ENCODE measurements around the gene NOD1. TPM values are rescaled to one million over a fixed set of nuclear protein-coding genes. Genes with fewer than 3 reads are reported as not detected.
A peak's percentile ranks its signal among the peaks of the same experiment; 100 is the strongest.

The NOD1 gene
- total and polyA plus RNA-seq, 8 donors = 2.3 to 18.3 (median 5.5) TPM

DNA sequence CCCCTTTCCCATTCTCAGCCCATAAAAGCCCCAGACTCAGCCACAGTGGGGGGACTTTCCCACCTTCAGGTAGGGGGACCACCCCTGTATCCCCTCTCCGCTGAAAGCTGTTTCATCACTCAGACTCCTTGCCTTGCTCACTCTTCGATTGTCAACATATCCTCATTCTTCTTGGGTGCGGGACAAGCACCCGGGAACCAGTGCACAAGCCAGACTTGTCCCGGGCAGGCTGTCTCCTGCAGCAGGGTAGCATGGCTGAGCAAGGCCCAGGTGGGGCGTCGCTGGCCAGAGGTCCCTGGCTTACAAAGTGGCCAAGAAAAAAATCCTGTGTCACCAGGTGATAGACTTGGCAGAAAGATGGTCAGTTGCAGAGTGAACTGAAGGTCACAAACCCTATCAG lies 64.7 kb downstream of the NOD1 start:
- Histone ChIP-seq H3K36me3 (no peaks in the 10 kb centered on the region), H3K4me3 (no peak overlapping the region), H3K9me3 (peaks cover 0 to 6% (median 0%) of the 10 kb centered on the region in 4 donors), H3K4me1 (peaks cover 0 to 9% (median 3%) of the 10 kb centered on the region in 4 donors), H3K27ac (no peak overlapping the region), H3K27me3 (no peaks in the 10 kb centered on the region)
- TF ChIP-seq, protein P1, sequence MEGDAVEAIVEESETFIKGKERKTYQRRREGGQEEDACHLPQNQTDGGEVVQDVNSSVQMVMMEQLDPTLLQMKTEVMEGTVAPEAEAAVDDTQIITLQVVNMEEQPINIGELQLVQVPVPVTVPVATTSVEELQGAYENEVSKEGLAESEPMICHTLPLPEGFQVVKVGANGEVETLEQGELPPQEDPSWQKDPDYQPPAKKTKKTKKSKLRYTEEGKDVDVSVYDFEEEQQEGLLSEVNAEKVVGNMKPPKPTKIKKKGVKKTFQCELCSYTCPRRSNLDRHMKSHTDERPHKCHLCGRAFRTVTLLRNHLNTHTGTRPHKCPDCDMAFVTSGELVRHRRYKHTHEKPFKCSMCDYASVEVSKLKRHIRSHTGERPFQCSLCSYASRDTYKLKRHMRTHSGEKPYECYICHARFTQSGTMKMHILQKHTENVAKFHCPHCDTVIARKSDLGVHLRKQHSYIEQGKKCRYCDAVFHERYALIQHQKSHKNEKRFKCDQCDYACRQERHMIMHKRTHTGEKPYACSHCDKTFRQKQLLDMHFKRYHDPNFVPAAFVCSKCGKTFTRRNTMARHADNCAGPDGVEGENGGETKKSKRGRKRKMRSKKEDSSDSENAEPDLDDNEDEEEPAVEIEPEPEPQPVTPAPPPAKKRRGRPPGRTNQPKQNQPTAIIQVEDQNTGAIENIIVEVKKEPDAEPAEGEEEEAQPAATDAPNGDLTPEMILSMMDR (IDR thresholded peaks at IDR 0.05) = no peak
- TF ChIP-seq POLR2AphosphoS5 (IDR thresholded peaks at IDR 0.05) = no peak
- no peak for TF ChIP-seq EP300 (IDR thresholded peaks at IDR 0.05)
- no peak for TF ChIP-seq POLR2A (IDR thresholded peaks at IDR 0.05)
- WGBS, 5 donors = 97 to 99% (median 97%) methylated on average over 7 of the region's 7 CpGs
- intact Hi-C loops (cut with DNase I; ENCODE audit: low total_unique reads) = loop anchor here (10.0 kb wide), 1 partner anchor 249 kb away; no protein-coding TSS in a partner anchor
- no peak for DNase-seq

DNA sequence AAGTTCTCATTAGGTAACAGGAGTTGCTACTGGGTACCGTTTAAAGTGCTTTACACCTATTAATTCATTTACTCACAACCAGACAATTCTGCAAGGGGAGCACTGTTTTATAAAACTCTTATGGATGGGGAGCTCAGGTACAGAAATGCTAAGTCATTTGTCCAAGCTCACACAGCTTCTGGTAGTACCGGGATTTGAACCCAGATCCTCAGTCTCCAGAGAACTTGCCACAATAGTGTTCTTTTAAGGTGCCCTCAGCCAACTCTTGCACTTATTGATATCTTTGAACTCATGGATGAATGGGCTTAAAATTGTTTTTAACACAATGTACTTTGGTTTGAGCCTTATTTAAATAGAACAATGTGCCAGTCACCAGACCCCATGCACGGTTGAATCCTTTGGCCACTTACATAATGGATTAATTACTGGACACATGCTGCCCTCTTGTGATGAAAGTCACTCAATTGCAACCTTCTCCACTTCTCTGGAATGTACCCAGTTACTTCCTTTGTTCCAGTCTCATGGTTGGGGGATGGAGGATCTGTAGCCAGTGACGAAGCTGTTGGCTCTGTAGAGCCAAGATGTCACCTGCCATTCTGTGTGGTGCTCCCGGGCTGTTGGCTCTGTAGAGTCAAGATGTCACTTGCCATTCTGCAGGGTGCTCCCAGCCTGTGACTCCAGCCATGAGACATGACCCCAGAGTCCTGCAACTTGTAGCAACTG lies 65.6 kb downstream of the NOD1 start:
- DNase-seq = peak; percentile 43 to 83
- H3K4me1 ChIP-seq = peaks cover 0 to 9% (median 3%) of the 10 kb centered on the region in 4 donors
- H3K27ac ChIP-seq = no peak overlapping the region
- H3K9me3 ChIP-seq = peaks cover 0 to 6% (median 0%) of the 10 kb centered on the region in 4 donors
- no peak overlapping the region for H3K4me3 ChIP-seq
- H3K27me3 ChIP-seq = no peaks in the 10 kb centered on the region
- intact Hi-C loops (cut with DNase I; ENCODE audit: low total_unique reads) = loop anchor here (10.0 kb wide), 1 partner anchor 248 kb away; no protein-coding TSS in a partner anchor
- 47 to 61% (median 49%) methylated on average over 4 to 5 of the region's 5 CpGs for WGBS, 5 donors
- H3K36me3 ChIP-seq = no peaks in the 10 kb centered on the region
- TF ChIP-seq, protein P1 (IDR thresholded peaks at IDR 0.05) = peak in 5 of 7 experiments; percentile 28 to 83 (median 54)
- peak in 2 of 3 donors; percentile 31 to 82 for TF ChIP-seq POLR2AphosphoS5 (IDR thresholded peaks at IDR 0.05)
- TF ChIP-seq POLR2A (IDR thresholded peaks at IDR 0.05) = no peak

DNA sequence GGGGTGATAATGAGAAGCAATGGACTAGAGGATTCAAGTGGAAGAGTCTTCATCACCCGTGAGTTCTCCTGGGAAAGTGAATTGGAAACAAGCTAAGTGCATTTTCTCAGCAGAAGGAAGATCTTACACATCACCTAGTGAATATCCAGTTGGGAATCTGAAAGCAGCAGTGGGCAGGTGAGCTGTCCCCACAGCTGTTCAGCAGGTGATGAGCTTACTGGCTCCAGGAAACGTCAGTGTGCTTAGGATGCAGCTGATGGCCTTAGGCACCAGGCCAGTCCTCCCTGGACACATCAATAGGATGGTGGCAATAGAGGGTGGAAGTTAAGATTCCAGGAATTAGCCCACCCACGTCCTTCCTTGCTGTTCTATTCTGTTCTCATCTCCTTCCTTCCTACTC lies 66.7 kb downstream of the NOD1 start:
- DNase-seq = no peak
- Histone ChIP-seq H3K9me3 (peaks cover 0 to 6% (median 0%) of the 10 kb centered on the region in 4 donors), H3K4me1 (peaks cover 0 to 9% (median 3%) of the 10 kb centered on the region in 4 donors), H3K4me3 (no peak overlapping the region), H3K27ac (no peak overlapping the region), H3K27me3 (no peaks in the 10 kb centered on the region), H3K36me3 (no peaks in the 10 kb centered on the region)
- WGBS, 5 donors = 63 to 85% (median 70%) methylated on average over 3 of the region's 3 CpGs
- TF ChIP-seq, protein P1 (IDR thresholded peaks at IDR 0.05) = no peak
- intact Hi-C loops (cut with DNase I; ENCODE audit: low total_unique reads) = loop anchor here (10.0 kb wide), 1 partner anchor 247 kb away; no protein-coding TSS in a partner anchor

DNA sequence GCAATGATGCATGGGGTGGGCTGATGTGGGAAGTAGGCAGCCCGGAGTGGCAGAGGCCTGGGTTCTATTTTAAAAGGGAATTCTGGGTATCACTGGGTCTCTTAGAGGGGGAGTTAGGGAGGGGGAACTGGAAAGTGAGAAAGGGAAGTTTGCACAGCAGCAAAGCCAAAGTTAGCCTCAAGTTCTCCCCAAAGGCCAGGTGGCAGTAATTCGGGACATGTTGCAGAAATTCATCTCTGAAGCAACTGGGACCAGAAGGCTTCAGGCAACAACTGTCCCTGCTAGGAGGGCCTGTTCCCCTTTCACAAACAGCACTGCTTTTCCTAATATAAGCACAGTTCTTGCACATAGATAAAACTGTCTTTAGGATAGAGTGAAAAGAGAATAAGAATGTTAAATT lies 67.4 kb downstream of the NOD1 start:
- peaks cover 0 to 6% (median 0%) of the 10 kb centered on the region in 4 donors for H3K9me3 ChIP-seq
- no peak for DNase-seq
- WGBS, 5 donors = 67 to 86% (median 80%) methylated on average over 2 of the region's 2 CpGs
- intact Hi-C loops (cut with DNase I; ENCODE audit: low total_unique reads) = loop anchor here (10.0 kb wide), 1 partner anchor 246 kb away; no protein-coding TSS in a partner anchor
- H3K36me3 ChIP-seq = no peaks in the 10 kb centered on the region
- H3K4me1 ChIP-seq = peaks cover 0 to 9% (median 3%) of the 10 kb centered on the region in 4 donors
- H3K27me3 ChIP-seq = no peaks in the 10 kb centered on the region
- no peak overlapping the region for H3K27ac ChIP-seq
- H3K4me3 ChIP-seq = no peak overlapping the region
- TF ChIP-seq POLR2A (IDR thresholded peaks at IDR 0.05) = no peak
- no peak for TF ChIP-seq POLR2AphosphoS5 (IDR thresholded peaks at IDR 0.05)
- TF ChIP-seq, protein P1 (IDR thresholded peaks at IDR 0.05) = no peak
- no peak for TF ChIP-seq EP300 (IDR thresholded peaks at IDR 0.05)
